Activated T-helper 2 cell treated with anti-CD3 and anti-CD28 coated beads, Interferon-gamma antibody, Interleukin-2, Interleukin-4, amounts not matched to agents 10 μg/mL and 5 μg/mL and 100 μg/mL, durations not matched to agents 14 hours and 24 hours and 36 hours (primary cell): ENCODE measurements around the gene OSBPL1A. TPM values are rescaled to one million over a fixed set of nuclear protein-coding genes. Genes with fewer than 3 reads are reported as not detected.

Experiments used
- DNase-seq: peaks from one replicate; pipeline ENCODE4 v3.0.0; 2021; ENCODE audit warnings: low spot score
- H3K27ac Mint-ChIP-seq: one replicate; pipeline ENCODE4 v1.8.0; 2021; ENCODE audit warnings: mixed read lengths
- H3K27me3 Mint-ChIP-seq: one replicate; pipeline ENCODE4 v1.8.0; 2021; ENCODE audit warnings: low read depth, mixed read lengths
- H3K36me3 Mint-ChIP-seq: one replicate; pipeline ENCODE4 v1.8.0; 2021; ENCODE audit warnings: low read depth, mixed read lengths
- H3K4me1 Mint-ChIP-seq: one replicate; pipeline ENCODE4 v1.8.0; 2021; ENCODE audit warnings: low read depth, mixed read lengths
- H3K4me3 Mint-ChIP-seq: one replicate; pipeline ENCODE4 v1.8.0; 2021; ENCODE audit warnings: low read depth, mild to moderate bottlenecking, moderate library complexity, mixed read lengths
- H3K9me3 Mint-ChIP-seq: one replicate; pipeline ENCODE4 v1.8.0; 2021; ENCODE audit warnings: mixed read lengths
- intact Hi-C: fragments of 100-400 bp; cut with micrococcal nuclease; formaldehyde crosslinking; loops from one replicate; pipeline ENCODE4 v1.15.1; 2023
- total RNA-seq: library from RNA; stranded (reverse); gene quantifications from 2 replicates; pipeline ENCODE4 v1.2.3, GENCODE V29; 2022

OSBPL1A gene
- total RNA-seq, 1 donor from 2014 or later = 0.98 TPM

GRCh38 chr18:24196764-24197163, 200.9 kb downstream of the OSBPL1A start:
- Mint-ChIP-seq H3K27me3 (peaks cover 14% of the 10 kb centered on the region), H3K9me3 (no peaks in the 10 kb centered on the region), H3K36me3 (no peaks in the 10 kb centered on the region), H3K4me1 (no peaks in the 10 kb centered on the region), H3K27ac (no peak overlapping the region), H3K4me3 (no peak overlapping the region)
- intact Hi-C loops = no loop called here
- no peak for DNase-seq

GRCh38 chr18:24195296-24196053, 202.1 kb downstream of the OSBPL1A start:
- no peak overlapping the region for H3K4me3 Mint-ChIP-seq
- DNase-seq = no peak
- no peaks in the 10 kb centered on the region for H3K9me3 Mint-ChIP-seq
- H3K27me3 Mint-ChIP-seq = peaks cover 17% of the 10 kb centered on the region
- H3K4me1 Mint-ChIP-seq = no peaks in the 10 kb centered on the region
- no peaks in the 10 kb centered on the region for H3K36me3 Mint-ChIP-seq
- intact Hi-C loops = no loop called here
- H3K27ac Mint-ChIP-seq = no peak overlapping the region

DNA sequence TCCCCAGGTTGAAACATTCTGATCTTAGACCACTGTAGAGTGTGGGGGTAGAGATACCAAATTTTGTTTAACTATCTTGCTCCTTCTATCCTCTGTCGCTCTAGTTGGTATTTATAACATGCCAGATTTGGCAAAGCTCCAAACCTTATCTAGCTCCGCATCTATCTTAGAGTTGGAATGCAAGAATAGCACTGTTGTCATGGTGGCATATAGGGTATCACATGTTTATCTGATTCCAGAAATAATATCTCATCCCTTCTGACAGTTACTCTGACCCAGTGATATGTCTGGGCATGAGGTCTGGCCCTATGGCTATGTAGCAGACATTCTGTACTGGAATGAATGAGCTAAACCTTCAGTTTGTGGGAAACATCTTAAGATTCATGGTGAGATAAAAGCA, 207.0 kb downstream of the OSBPL1A start:
- H3K9me3 Mint-ChIP-seq = no peaks in the 10 kb centered on the region
- intact Hi-C loops = no loop called here

DNA sequence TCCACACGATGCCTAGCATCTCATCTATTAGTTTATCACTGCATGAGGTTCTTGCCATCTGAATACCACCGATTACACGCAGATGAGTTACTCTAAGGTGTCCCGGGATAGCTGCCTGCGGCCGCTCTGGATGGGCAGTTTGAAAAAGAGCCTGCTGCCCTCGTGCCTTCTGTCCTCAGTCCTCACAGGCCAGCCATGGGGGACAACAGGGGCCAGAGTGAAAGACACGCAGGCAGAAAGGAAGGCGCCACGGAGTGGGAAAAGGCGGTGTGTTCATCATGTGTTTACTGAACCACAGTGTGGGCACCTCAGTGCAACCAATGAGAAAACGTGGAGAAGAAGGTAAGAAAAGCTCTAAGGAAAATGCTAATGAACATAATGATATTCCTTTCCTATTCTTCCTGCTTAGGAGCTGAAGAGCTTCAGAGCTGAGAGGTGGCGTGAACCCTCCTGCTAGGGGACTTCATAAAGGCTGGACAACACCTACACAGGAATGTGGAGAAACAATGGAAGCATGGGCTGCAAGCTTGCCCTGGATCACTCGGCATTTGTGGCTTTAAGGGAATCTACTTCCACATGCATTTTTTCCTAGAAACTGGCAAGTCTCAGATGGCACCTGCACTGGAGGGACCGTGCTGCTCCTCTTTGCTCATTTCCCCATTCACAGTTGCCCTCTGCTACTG, 207.8 kb downstream of the OSBPL1A start:
- H3K27ac Mint-ChIP-seq = no peak overlapping the region
- H3K4me1 Mint-ChIP-seq = no peaks in the 10 kb centered on the region
- H3K27me3 Mint-ChIP-seq = peaks cover 37% of the 10 kb centered on the region
- no peak for DNase-seq
- H3K4me3 Mint-ChIP-seq = no peak overlapping the region
- no peaks in the 10 kb centered on the region for H3K9me3 Mint-ChIP-seq
- H3K36me3 Mint-ChIP-seq = no peaks in the 10 kb centered on the region
- intact Hi-C loops = no loop called here

More for the DNA sequence above, 207.0 kb downstream of the OSBPL1A start:
- H3K27ac Mint-ChIP-seq = no peak overlapping the region
- no peak for DNase-seq
- H3K36me3 Mint-ChIP-seq = no peaks in the 10 kb centered on the region
- no peak overlapping the region for H3K4me3 Mint-ChIP-seq
- H3K27me3 Mint-ChIP-seq = peaks cover 37% of the 10 kb centered on the region
- no peaks in the 10 kb centered on the region for H3K4me1 Mint-ChIP-seq

DNA sequence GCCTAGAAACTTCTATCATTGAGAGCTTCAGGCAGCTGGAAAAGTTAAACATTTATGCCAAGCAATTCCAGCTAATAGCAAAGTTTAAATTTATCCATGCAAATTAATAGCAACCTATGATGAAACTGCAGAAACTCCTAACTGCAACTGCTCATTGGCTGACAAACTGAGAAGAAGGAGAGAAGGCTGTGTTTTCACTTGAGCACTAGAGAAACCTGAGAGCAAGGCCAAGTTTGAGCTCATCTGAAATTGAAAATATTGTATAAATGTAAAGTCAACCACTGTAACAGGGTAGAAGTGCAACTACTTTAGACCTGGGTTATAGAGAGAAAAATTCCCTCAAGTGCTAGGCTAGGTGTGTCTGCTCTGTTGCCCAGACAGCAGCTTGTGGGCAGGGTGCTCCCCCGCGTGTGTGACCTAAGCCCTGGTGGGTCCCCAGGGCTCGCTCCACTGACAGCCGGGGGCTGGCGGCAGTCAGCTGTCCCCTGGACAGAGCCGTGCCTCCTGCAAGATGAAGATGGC, 208.6 kb downstream of the OSBPL1A start:
- Mint-ChIP-seq H3K36me3 (no peaks in the 10 kb centered on the region), H3K27me3 (peaks cover 37% of the 10 kb centered on the region), H3K27ac (no peak overlapping the region), H3K9me3 (no peaks in the 10 kb centered on the region), H3K4me3 (no peak overlapping the region), H3K4me1 (no peaks in the 10 kb centered on the region)
- intact Hi-C loops = no loop called here
- DNase-seq = no peak

DNA sequence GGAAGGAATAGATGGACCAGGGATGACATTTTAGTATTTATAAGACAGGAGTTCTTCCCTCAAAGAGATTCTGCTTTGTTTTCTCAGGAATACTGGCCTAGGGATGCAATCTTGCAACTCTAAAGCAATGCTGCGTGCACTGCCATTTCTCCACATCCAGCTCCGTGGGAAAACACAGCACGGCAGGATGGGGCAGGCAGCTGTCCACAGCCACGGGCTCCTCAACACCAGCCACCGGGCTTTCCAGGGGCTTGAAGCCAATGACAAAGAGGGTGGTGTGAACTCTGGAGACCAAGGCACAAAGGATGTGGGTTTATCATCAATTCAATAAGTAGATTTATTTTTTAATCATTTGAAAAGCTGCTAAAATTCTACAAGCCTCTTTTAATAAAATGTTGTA, 209.5 kb downstream of the OSBPL1A start:
- intact Hi-C loops = no loop called here
- H3K4me3 Mint-ChIP-seq = no peak overlapping the region

DNA sequence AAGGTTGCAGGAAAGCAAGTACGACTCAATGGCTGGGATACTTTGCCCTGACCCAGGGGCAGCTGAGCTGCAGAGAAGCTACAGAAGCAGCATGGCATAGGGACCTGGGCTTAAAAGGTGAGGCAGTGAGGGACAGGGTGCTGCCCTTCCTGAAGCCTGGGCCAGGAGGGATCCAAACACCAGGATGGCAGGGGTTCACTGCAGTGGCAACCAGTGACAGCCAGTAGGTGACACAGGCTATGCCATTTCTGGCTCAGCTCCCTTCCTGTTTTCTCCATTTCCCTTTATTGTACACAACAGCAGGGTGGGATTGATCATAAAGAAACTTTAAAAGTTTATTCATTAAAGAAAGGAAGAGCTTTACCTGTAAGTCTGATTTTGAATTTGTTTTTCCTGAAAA, 209.9 kb downstream of the OSBPL1A start:
- Mint-ChIP-seq H3K4me3 (no peak overlapping the region), H3K4me1 (no peaks in the 10 kb centered on the region), H3K9me3 (no peaks in the 10 kb centered on the region), H3K36me3 (no peaks in the 10 kb centered on the region), H3K27ac (no peak overlapping the region), H3K27me3 (peaks cover 27% of the 10 kb centered on the region)
- intact Hi-C loops = no loop called here
- no peak for DNase-seq

More for the DNA sequence above, 209.5 kb downstream of the OSBPL1A start:
- Mint-ChIP-seq H3K27ac (no peak overlapping the region), H3K9me3 (no peaks in the 10 kb centered on the region), H3K27me3 (peaks cover 31% of the 10 kb centered on the region), H3K4me1 (no peaks in the 10 kb centered on the region), H3K36me3 (no peaks in the 10 kb centered on the region)
- no peak for DNase-seq

- Mint-ChIP-seq H3K9me3 (no peaks in the 10 kb centered on the region), H3K4me3 (no peak overlapping the region), H3K27ac (no peak overlapping the region), H3K4me1 (no peaks in the 10 kb centered on the region), H3K27me3 (peaks cover 24% of the 10 kb centered on the region), H3K36me3 (no peaks in the 10 kb centered on the region)
- DNase-seq = no peak
- intact Hi-C loops = no loop called here
Measured at GRCh38 chr18:24187049-24187448, 210.6 kb downstream of the OSBPL1A start.

GRCh38 chr18:24185805-24186204, 211.8 kb downstream of the OSBPL1A start:
- H3K27me3 Mint-ChIP-seq = peaks cover 25% of the 10 kb centered on the region
- no peak overlapping the region for H3K27ac Mint-ChIP-seq
- no peaks in the 10 kb centered on the region for H3K9me3 Mint-ChIP-seq
- no peak overlapping the region for H3K4me3 Mint-ChIP-seq
- no peaks in the 10 kb centered on the region for H3K36me3 Mint-ChIP-seq
- no peak for DNase-seq
- intact Hi-C loops = no loop called here
- peaks cover 4% of the 10 kb centered on the region for H3K4me1 Mint-ChIP-seq

DNA sequence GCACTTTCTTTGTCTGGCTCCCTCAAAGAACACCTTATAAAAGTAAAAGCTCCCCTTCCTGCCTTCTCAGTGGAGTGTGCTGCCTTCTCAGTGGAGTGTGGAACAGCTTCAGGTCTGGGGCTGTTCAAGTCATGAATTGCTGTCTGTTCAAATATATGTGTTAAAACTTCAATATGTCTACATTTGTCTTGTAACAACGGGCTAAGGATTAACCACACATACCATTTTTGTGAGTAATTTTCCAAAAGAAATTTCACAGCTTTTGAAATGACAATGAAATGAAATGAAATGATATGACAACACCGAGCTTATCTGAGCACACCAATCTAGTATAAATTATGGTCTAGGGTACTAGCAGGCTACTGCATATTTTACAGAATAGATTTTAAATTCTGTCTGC, 215.8 kb downstream of the OSBPL1A start:
- Mint-ChIP-seq H3K27me3 (peaks cover 8% of the 10 kb centered on the region), H3K4me3 (no peak overlapping the region), H3K27ac (no peak overlapping the region), H3K36me3 (no peaks in the 10 kb centered on the region), H3K9me3 (no peaks in the 10 kb centered on the region), H3K4me1 (peaks cover 4% of the 10 kb centered on the region)
- intact Hi-C loops = no loop called here
- DNase-seq = no peak

DNA sequence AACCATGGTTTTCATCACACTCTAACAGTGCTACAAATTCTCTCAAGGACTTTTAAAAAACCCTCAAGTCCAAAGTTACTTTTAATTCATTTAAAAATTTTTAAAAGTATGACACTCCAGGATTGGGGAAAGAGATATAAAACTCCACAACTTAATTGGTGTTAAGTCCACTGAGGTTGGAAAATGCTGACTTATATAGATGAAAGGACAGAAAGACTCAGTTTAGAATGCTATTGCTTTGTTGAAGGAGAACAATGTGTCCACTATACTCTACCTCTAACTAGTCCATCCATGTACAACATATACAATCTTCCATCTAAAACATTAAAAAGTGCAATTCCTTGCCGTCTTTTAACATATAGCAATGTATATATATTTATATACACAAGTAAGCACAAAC, 217.6 kb downstream of the OSBPL1A start:
- Mint-ChIP-seq H3K4me3 (no peak overlapping the region), H3K4me1 (peaks cover 4% of the 10 kb centered on the region), H3K27ac (no peak overlapping the region), H3K36me3 (no peaks in the 10 kb centered on the region), H3K9me3 (no peaks in the 10 kb centered on the region), H3K27me3 (peaks cover 7% of the 10 kb centered on the region)
- intact Hi-C loops = no loop called here
- DNase-seq = no peak

DNA sequence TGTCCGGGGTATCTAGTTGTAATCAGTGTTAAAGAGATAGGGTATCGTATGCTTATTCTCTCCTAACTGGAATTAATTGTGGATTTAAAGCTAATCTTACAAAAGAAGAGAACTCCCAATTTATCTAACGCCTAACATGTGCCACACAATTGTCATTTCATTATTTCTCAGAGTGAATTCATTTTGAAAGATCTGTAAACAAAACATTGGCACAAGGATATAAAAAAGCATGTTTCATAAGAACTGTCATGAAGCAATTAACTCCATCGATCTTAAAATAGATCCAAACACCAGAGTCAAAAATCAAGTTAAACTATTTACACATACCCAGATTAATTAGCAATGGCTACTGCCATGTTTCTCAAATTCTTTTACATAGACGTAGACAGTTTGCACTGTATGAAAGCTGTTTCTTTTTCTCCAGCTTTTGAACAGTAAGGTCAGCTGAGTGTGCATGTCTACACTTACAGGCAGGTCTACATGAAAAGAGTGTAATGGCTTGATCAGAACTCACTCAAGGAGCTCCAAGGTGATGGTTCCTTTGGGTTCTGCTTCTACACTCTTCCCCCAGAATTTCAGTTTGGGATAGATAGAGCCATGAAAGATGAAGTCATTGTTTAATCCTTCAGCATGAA, 220.0 kb downstream of the OSBPL1A start:
- H3K27ac Mint-ChIP-seq = no peak overlapping the region
- no peak for DNase-seq
- no peaks in the 10 kb centered on the region for H3K36me3 Mint-ChIP-seq
- peaks cover 7% of the 10 kb centered on the region for H3K4me1 Mint-ChIP-seq
- intact Hi-C loops = no loop called here
- peaks cover 7% of the 10 kb centered on the region for H3K27me3 Mint-ChIP-seq
- H3K9me3 Mint-ChIP-seq = no peaks in the 10 kb centered on the region
- H3K4me3 Mint-ChIP-seq = no peak overlapping the region
